Upper lobe of right lung (tissue), 1 donor: Measurements from ENCODE around the gene PER2. TPM values are rescaled to one million over a fixed set of nuclear protein-coding genes. Genes with fewer than 3 reads are reported as not detected.
"Not testable (repeated sequence)": the region's sequence is repeated elsewhere in the genome, so short reads cannot be mapped to it uniquely, and the experiment has no call there.

Source experiments
- ATAC-seq: fragments of 200-7000 bp; cut with Tn5 transposase; one replicate; pipeline ENCODE4 v1.9.1; 2020; ENCODE audit warnings: mild to moderate bottlenecking, moderate library complexity
- DNase-seq: peaks from one replicate; pipeline ENCODE4 v3.0.0-alpha.2; 2020
- H3K27ac ChIP-seq: fragments of 200-600 bp; one replicate; pipeline ENCODE4 v1.8.0; 2022
- H3K27me3 ChIP-seq: fragments of 200-600 bp; one replicate; pipeline ENCODE4 v1.8.0; 2022; ENCODE audit warnings: mild to moderate bottlenecking
- H3K36me3 ChIP-seq: fragments of 200-600 bp; one replicate; pipeline ENCODE4 v1.8.0; 2022
- H3K4me1 ChIP-seq: fragments of 200-600 bp; one replicate; pipeline ENCODE4 v1.8.0; 2022
- H3K4me3 ChIP-seq: fragments of 200-600 bp; one replicate; pipeline ENCODE4 v1.8.0; 2022; ENCODE audit warnings: mild to moderate bottlenecking
- H3K9me3 ChIP-seq: fragments of 200-600 bp; one replicate; pipeline ENCODE4 v1.8.0; 2022
- CTCF ChIP-seq: fragments of 200-600 bp; IDR thresholded peaks from one replicate; pipeline ENCODE4 v1.8.0; 2022; ENCODE audit warnings: antibody characterized with exemption
- intact Hi-C: fragments of 100-400 bp; cut with DNase I; formaldehyde crosslinking; loops from one replicate; pipeline ENCODE4 v1.11.0; 2022
- total RNA-seq: library from RNA; stranded (reverse); fragmentation: NEBNext Ultra II Directional; extraction: Animal tissue kit (Norgen Biotek cat#: 25700); gene quantifications from one replicate; pipeline ENCODE4 v1.2.1, GENCODE V29; 2021
- donor health status: DM: no; HTN: yes; CAD: no; lungs with severe emphysema.

The PER2 gene
- total RNA-seq, 1 donor from 2014 or later = 22.7 TPM

DNA sequence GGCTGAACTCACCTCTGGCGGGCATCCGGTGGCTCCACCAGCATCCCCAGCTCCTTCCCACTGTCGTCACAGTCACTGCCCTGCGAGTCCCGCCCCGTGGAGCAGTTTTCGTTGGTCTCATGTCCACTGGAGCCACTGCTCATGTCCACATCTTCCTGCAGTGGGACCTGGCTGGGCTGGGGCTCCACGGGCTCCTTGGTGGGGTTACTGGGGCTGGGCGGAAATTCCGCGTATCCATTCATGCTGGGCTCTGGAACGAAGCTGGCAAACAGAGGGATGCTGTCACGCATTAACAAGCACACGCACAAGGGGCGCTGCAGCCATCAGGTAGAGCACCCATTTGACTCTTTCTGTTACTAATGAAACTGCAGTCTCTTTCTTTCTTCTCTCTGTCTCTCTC, 10.7 kb downstream of the PER2 start:
- Histone ChIP-seq H3K4me1 (no peaks in the 10 kb centered on the region), H3K36me3 (peaks cover 41% of the 10 kb centered on the region)
- no peak for DNase-seq

GRCh38 chr2:238274152-238274865, 14.1 kb downstream of the PER2 start:
- intact Hi-C loops = no loop called here
- H3K9me3 ChIP-seq = no peaks in the 10 kb centered on the region
- H3K27me3 ChIP-seq = no peaks in the 10 kb centered on the region
- no peak for TF ChIP-seq CTCF
- H3K4me1 ChIP-seq = no peaks in the 10 kb centered on the region
- no peak overlapping the region for H3K4me3 ChIP-seq
- DNase-seq (no peak), ATAC-seq (no peak)
- no peak overlapping the region for H3K27ac ChIP-seq
- peaks cover 70% of the 10 kb centered on the region for H3K36me3 ChIP-seq

More for the DNA sequence above, 10.7 kb downstream of the PER2 start:
- Histone ChIP-seq H3K27ac (no peak overlapping the region), H3K4me3 (no peak overlapping the region), H3K27me3 (no peaks in the 10 kb centered on the region), H3K9me3 (no peaks in the 10 kb centered on the region)
- TF ChIP-seq CTCF = no peak
- ATAC-seq = no peak
- intact Hi-C loops = no loop called here

DNA sequence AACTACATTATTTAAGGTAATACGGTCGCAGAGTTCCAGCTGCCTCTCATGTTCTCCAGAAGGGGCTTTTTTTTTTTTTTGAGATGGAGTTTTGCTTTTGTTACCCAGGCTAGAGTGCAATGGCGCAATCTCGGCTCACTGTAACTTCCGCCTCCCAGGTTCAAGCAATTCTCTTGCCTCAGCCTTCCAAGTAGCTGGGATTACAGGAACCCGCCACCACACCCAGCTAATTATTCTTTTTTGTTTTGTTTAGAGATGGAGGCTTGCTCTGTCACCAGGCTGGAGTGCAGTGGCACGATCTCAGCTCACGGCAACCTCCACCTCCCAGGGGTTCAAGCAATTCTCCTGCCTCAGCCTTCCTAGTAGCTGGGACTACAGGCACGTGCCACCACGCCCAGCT, 15.0 kb downstream of the PER2 start:
- DNase-seq, ATAC-seq, H3K27ac ChIP-seq: not testable (repeated sequence)

GRCh38 chr2:238272156-238272555, 16.3 kb downstream of the PER2 start:
- no peak for DNase-seq
- intact Hi-C loops = no loop called here
- H3K4me1 ChIP-seq = no peaks in the 10 kb centered on the region
- H3K27me3 ChIP-seq = no peaks in the 10 kb centered on the region
- ATAC-seq = no peak
- H3K36me3 ChIP-seq = peaks cover 85% of the 10 kb centered on the region
- H3K27ac ChIP-seq = no peak overlapping the region
- no peak overlapping the region for H3K4me3 ChIP-seq
- no peak for TF ChIP-seq CTCF
- H3K9me3 ChIP-seq = no peaks in the 10 kb centered on the region

More for the DNA sequence above, 15.0 kb downstream of the PER2 start:
- intact Hi-C loops, H3K4me3 ChIP-seq, H3K4me1 ChIP-seq, H3K9me3 ChIP-seq, H3K27me3 ChIP-seq: not testable (repeated sequence)
- H3K36me3 ChIP-seq = peaks cover 77% of the 10 kb centered on the region

- ATAC-seq, H3K9me3 ChIP-seq, H3K4me3 ChIP-seq, H3K27me3 ChIP-seq, intact Hi-C loops, H3K27ac ChIP-seq, DNase-seq, H3K4me1 ChIP-seq: not testable (repeated sequence)
- peaks cover 82% of the 10 kb centered on the region for H3K36me3 ChIP-seq
Observed at GRCh38 chr2:238271686-238272085, 16.7 kb downstream of the PER2 start.

GRCh38 chr2:238271061-238271554, 17.3 kb downstream of the PER2 start:
- H3K36me3 ChIP-seq = peaks cover 76% of the 10 kb centered on the region
- no peaks in the 10 kb centered on the region for H3K9me3 ChIP-seq
- no peaks in the 10 kb centered on the region for H3K4me1 ChIP-seq
- no peak overlapping the region for H3K4me3 ChIP-seq
- DNase-seq (no peak), ATAC-seq (no peak)
- no peak for TF ChIP-seq CTCF
- intact Hi-C loops = no loop called here
- no peak overlapping the region for H3K27ac ChIP-seq
- no peaks in the 10 kb centered on the region for H3K27me3 ChIP-seq
